IgD-negative memory B cell (primary cell): ENCODE measurements around the gene CAMK2B. TPM values are rescaled to one million over a fixed set of nuclear protein-coding genes. Genes with fewer than 3 reads are reported as not detected.
A peak's percentile ranks its signal among the peaks of the same experiment; 100 is the strongest.
"Not testable (repeated sequence)": the region's sequence is repeated elsewhere in the genome, so short reads cannot be mapped to it uniquely, and the experiment has no call there.

Source experiments
- H3K27ac Mint-ChIP-seq, 3 donors: one replicate each; pipeline ENCODE4 v1.8.0; 2020 to 2022; ENCODE audit warnings: mild to moderate bottlenecking in 3 of 3, mixed read lengths in 3 of 3, moderate library complexity in 1 of 3
- H3K27me3 Mint-ChIP-seq: one replicate; pipeline ENCODE4 v1.8.0; 2021; ENCODE audit warnings: mixed read lengths
- H3K36me3 Mint-ChIP-seq: one replicate; pipeline ENCODE4 v1.8.0; 2020; ENCODE audit warnings: mild to moderate bottlenecking, mixed read lengths
- H3K4me1 Mint-ChIP-seq, 3 donors: one replicate each; pipeline ENCODE4 v1.8.0; 2020 to 2022; ENCODE audit warnings: mixed read lengths in 3 of 3, mild to moderate bottlenecking in 1 of 3
- H3K4me3 Mint-ChIP-seq, 4 donors: one replicate each; pipeline ENCODE4 v1.8.0; 2020 to 2022; ENCODE audit warnings: mild to moderate bottlenecking in 4 of 4, mixed read lengths in 4 of 4, moderate library complexity in 3 of 4
- H3K9me3 Mint-ChIP-seq, 3 donors: one replicate each; pipeline ENCODE4 v1.8.0; 2020 to 2021; ENCODE audit warnings: mixed read lengths in 3 of 3, mild to moderate bottlenecking in 1 of 3
- polyA plus RNA-seq: library from polyadenylated mRNA; unstranded; fragments of 300-500 nt; fragmentation: Illumina TruSeq; gene quantifications from one replicate; pipeline ENCODE4 v1.2.3, GENCODE V29; 2021

Gene CAMK2B
- polyA plus RNA-seq, 1 donor from 2014 or later, result not detected

GRCh38 chr7:44200699-44201461, 124.5 kb downstream of the CAMK2B start, which contains the start of gene YKT6:
Gene YKT6 (plus strand): TSS chr7:44200978. CDS start chr7:44201136, 158 bp downstream.
- H3K27ac Mint-ChIP-seq, result peak within 1 kb of the TSS in 2 of 3 donors; percentile 39 to 90
- H3K27me3 Mint-ChIP-seq, result no peaks in the 10 kb centered on the region

GRCh38 chr7:44200163-44200562, 125.2 kb downstream of the CAMK2B start:
- Mint-ChIP-seq H3K4me3 (peak overlapping the region in 3 of 4 donors; percentile 12 to 80 (median 46)), H3K27ac (peak overlapping the region in 2 of 3 donors; percentile 23 to 62), H3K4me1 (peaks cover 12 to 22% (median 17%) of the 10 kb centered on the region in 3 donors)
- H3K36me3 Mint-ChIP-seq, H3K27me3 Mint-ChIP-seq, H3K9me3 Mint-ChIP-seq: not testable (repeated sequence)

More at GRCh38 chr7:44200699-44201461, 124.5 kb downstream of the CAMK2B start, which contains the start of gene YKT6:
- Mint-ChIP-seq H3K4me1 (peaks cover 13 to 22% (median 17%) of the 10 kb centered on the region in 3 donors), H3K9me3 (no peaks in the 10 kb centered on the region), H3K36me3 (peaks cover 7% of the 10 kb centered on the region), H3K4me3 (peak within 1 kb of the TSS; percentile 80 to 95 (median 90))

- Mint-ChIP-seq H3K4me1 (peaks cover 9 to 12% (median 9%) of the 10 kb centered on the region in 3 donors), H3K27me3 (peaks cover under 1% of the 10 kb centered on the region), H3K27ac (peak overlapping the region in 1 of 3 donors; percentile 48), H3K4me3 (no peak overlapping the region), H3K36me3 (peaks cover 2% of the 10 kb centered on the region), H3K9me3 (no peaks in the 10 kb centered on the region)
Observed at GRCh38 chr7:44197474-44197873, 127.9 kb downstream of the CAMK2B start.

GRCh38 chr7:44196450-44196872, 128.9 kb downstream of the CAMK2B start:
- peaks cover 1 to 3% (median 2%) of the 10 kb centered on the region in 3 donors for H3K4me1 Mint-ChIP-seq
- peaks cover 2% of the 10 kb centered on the region for H3K27me3 Mint-ChIP-seq
- no peaks in the 10 kb centered on the region for H3K9me3 Mint-ChIP-seq
- peaks cover 2% of the 10 kb centered on the region for H3K36me3 Mint-ChIP-seq
- H3K4me3 Mint-ChIP-seq, result peak overlapping the region in 1 of 4 donors; percentile 7
- no peak overlapping the region for H3K27ac Mint-ChIP-seq

GRCh38 chr7:44195889-44196288, 129.5 kb downstream of the CAMK2B start:
- H3K27me3 Mint-ChIP-seq, result peaks cover 2% of the 10 kb centered on the region
- H3K27ac Mint-ChIP-seq, result no peak overlapping the region
- no peaks in the 10 kb centered on the region for H3K9me3 Mint-ChIP-seq
- H3K36me3 Mint-ChIP-seq, result peaks cover 2% of the 10 kb centered on the region
- H3K4me3 Mint-ChIP-seq, result no peak overlapping the region
- peaks cover 0 to 2% (median 0%) of the 10 kb centered on the region in 3 donors for H3K4me1 Mint-ChIP-seq

GRCh38 chr7:44194562-44195145, 130.7 kb downstream of the CAMK2B start:
- no peaks in the 10 kb centered on the region for H3K9me3 Mint-ChIP-seq
- H3K27ac Mint-ChIP-seq, result peak overlapping the region in 1 of 3 donors; percentile 53
- H3K4me3 Mint-ChIP-seq, result no peak overlapping the region
- H3K36me3 Mint-ChIP-seq, result peaks cover 2% of the 10 kb centered on the region
- H3K4me1 Mint-ChIP-seq, result no peaks in the 10 kb centered on the region
- H3K27me3 Mint-ChIP-seq, result peaks cover 3% of the 10 kb centered on the region

GRCh38 chr7:44194069-44194468, 131.3 kb downstream of the CAMK2B start:
- Mint-ChIP-seq H3K36me3 (peaks cover 2% of the 10 kb centered on the region), H3K4me1 (no peaks in the 10 kb centered on the region), H3K27me3 (peaks cover 3% of the 10 kb centered on the region), H3K9me3 (no peaks in the 10 kb centered on the region), H3K4me3 (no peak overlapping the region), H3K27ac (no peak overlapping the region)

- Mint-ChIP-seq H3K36me3 (peaks cover 2% of the 10 kb centered on the region), H3K9me3 (no peaks in the 10 kb centered on the region), H3K27ac (no peak overlapping the region), H3K27me3 (peaks cover 3% of the 10 kb centered on the region), H3K4me3 (no peak overlapping the region), H3K4me1 (no peaks in the 10 kb centered on the region)
Observed at GRCh38 chr7:44193011-44193802, 132.2 kb downstream of the CAMK2B start.

GRCh38 chr7:44191171-44191570, 134.2 kb downstream of the CAMK2B start:
- H3K36me3 Mint-ChIP-seq, result no peaks in the 10 kb centered on the region
- no peak overlapping the region for H3K27ac Mint-ChIP-seq
- no peaks in the 10 kb centered on the region for H3K4me1 Mint-ChIP-seq
- H3K9me3 Mint-ChIP-seq, result no peaks in the 10 kb centered on the region
- H3K27me3 Mint-ChIP-seq, result peaks cover 3% of the 10 kb centered on the region
- no peak overlapping the region for H3K4me3 Mint-ChIP-seq

GRCh38 chr7:44189993-44190872, 135.2 kb downstream of the CAMK2B start:
- H3K9me3 Mint-ChIP-seq, result no peaks in the 10 kb centered on the region
- peaks cover 3% of the 10 kb centered on the region for H3K27me3 Mint-ChIP-seq
- H3K27ac Mint-ChIP-seq, result no peak overlapping the region
- no peaks in the 10 kb centered on the region for H3K4me1 Mint-ChIP-seq
- H3K4me3 Mint-ChIP-seq, result no peak overlapping the region
- H3K36me3 Mint-ChIP-seq, result no peaks in the 10 kb centered on the region

- Mint-ChIP-seq H3K4me3 (no peak within 1 kb of the TSS), H3K4me1 (no peaks in the 10 kb centered on the region), H3K27me3 (peaks cover 3% of the 10 kb centered on the region), H3K27ac (no peak within 1 kb of the TSS), H3K36me3 (no peaks in the 10 kb centered on the region), H3K9me3 (no peaks in the 10 kb centered on the region)
Observed at GRCh38 chr7:44189286-44189992, 136.0 kb downstream of the CAMK2B start, which contains the start of gene GCK. Gene GCK (minus strand): TSS chr7:44189439. CDS start chr7:44188953, 486 bp downstream.

GRCh38 chr7:44188480-44189225, 136.7 kb downstream of the CAMK2B start:
- H3K27ac Mint-ChIP-seq, result no peak overlapping the region
- H3K36me3 Mint-ChIP-seq, result no peaks in the 10 kb centered on the region
- H3K27me3 Mint-ChIP-seq, result peaks cover 5% of the 10 kb centered on the region

More at GRCh38 chr7:44188480-44189225, 136.7 kb downstream of the CAMK2B start:
- H3K4me3 Mint-ChIP-seq, result no peak overlapping the region
- H3K9me3 Mint-ChIP-seq, result no peaks in the 10 kb centered on the region
- H3K4me1 Mint-ChIP-seq, result no peaks in the 10 kb centered on the region
